ENCODE measurements around the gene ZRANB3.
A peak's percentile ranks its signal among the peaks of the same experiment; 100 is the strongest.
"Not testable (repeated sequence)": the region's sequence is repeated elsewhere in the genome, so short reads cannot be mapped to it uniquely, and the experiment has no call there.

Gene ZRANB3

GRCh38 chr2:135530313-135531230, at the start of gene ZRANB3:
Gene ZRANB3 (minus strand): TSS chr2:135531218.
- DNase-seq (ENCODE audit: low read depth): peak; percentile 92

GRCh38 chr2:135573620-135574019, 42.6 kb upstream of the ZRANB3 start:
- no peak for DNase-seq (ENCODE audit: low read depth)

GRCh38 chr2:135570884-135571283, 39.9 kb upstream of the ZRANB3 start:
- DNase-seq (ENCODE audit: low read depth): no peak

DNA sequence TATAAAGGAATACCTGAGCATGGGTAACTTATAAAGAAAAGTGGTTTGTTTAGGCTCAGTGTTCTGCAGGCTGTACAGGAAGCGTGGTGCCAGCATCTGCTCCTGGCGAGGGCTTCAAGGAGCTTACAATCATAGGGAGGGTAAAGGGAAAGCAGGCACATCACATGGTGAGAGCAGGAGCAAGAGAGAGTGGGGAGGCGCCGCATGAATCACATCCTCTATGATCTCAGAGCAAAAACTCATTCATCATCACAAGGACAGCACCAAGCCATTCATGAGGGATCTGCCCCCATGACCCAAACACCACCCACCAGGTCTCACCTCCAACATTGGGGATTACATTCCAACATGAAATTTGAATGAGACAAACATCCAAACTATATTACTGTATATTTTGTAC, 32.8 kb upstream of the ZRANB3 start:
- DNase-seq (ENCODE audit: low read depth): no peak

- DNase-seq (ENCODE audit: low read depth): no peak
These were observed 30.9 kb upstream of the ZRANB3 start for GRCh38 chr2:135561925-135562324.

- DNase-seq (ENCODE audit: low read depth): no peak
These were observed 26.5 kb upstream of the ZRANB3 start for GRCh38 chr2:135557530-135557929.

DNA sequence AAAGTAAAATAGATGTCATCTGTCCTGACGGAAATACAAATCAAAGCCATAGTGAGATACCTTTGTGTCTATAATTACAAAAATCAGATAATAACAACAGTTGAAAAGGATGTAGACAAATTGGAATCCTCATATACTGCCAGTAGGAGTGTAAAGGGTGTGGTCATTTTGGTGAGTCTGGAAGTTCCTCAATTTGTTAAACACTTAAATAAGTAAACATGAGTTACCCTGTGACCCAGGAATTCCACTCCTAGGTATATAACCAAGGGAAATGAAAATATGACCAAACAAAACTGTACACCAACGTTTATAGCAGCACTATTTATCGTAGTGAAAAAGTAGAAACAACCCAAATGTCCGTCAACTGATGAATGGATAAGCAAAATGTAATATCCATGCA, 24.3 kb upstream of the ZRANB3 start:
- no peak for DNase-seq (ENCODE audit: low read depth)

DNA sequence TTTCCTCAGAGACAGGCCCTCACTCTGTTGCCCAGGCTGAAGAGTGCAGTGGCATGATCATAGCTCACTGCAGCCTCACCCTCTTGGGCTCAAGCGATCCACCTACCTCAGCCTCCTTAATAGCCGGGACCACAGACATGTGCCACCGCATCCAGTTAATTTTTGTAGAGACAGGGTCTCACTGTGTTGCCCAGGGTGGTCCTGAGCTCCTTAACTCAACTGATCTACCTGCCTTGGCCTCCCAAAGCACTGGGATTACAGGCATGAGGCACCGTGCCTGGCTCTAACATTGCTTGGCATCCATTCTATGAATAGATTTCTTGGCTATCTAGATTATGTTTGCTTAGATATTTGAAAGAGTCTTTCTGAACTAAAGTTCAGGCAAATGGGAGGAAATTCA, 21.9 kb upstream of the ZRANB3 start:
- no peak for DNase-seq (ENCODE audit: low read depth)

GRCh38 chr2:135551356-135551755, 20.3 kb upstream of the ZRANB3 start:
- DNase-seq (ENCODE audit: low read depth): no peak

- DNase-seq (ENCODE audit: low read depth): no peak
These were observed 16.3 kb upstream of the ZRANB3 start for GRCh38 chr2:135547311-135547710.

DNA sequence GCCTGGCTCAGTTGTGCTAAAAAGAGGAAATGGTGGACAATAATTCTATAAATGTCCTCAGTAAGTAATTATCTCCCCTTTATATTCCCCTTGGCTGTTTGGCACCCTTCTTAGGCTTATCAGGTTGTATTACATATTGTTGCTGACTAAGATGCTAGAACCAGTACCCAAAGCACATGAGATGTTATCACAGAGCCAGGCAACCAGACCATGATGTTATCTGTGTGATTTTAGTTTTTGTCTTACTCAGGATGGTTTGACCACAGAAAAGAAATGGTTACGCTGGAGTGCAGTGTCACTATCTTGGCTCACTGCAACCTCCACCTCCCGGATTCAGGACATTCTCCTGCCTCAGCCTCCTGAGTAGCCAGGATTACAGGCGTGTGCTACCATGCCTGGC, 15.4 kb upstream of the ZRANB3 start:
- DNase-seq (ENCODE audit: low read depth): no peak

GRCh38 chr2:135533545-135533944, 2.5 kb upstream of the ZRANB3 start:
- DNase-seq (ENCODE audit: low read depth): not testable (repeated sequence)

DNA sequence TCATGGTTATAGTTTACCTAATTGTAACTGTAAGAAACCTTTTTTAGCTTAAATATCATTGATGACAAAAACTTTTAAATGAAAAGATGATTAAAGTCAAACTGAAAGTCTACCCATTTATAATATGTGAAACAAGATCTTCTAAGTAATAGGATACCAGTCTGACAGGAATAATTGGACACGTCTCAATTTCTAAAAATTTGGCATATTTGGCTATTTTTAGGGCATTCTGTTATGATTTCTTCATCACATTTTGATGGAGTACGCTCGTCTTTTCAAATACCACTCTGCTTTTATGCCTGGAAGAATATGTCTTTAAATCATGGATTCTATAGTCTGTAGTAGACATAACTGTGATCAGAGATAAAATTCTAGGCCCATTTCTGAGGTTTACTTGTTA, 1.6 kb upstream of the ZRANB3 start:
- DNase-seq (ENCODE audit: low read depth): no peak

DNA sequence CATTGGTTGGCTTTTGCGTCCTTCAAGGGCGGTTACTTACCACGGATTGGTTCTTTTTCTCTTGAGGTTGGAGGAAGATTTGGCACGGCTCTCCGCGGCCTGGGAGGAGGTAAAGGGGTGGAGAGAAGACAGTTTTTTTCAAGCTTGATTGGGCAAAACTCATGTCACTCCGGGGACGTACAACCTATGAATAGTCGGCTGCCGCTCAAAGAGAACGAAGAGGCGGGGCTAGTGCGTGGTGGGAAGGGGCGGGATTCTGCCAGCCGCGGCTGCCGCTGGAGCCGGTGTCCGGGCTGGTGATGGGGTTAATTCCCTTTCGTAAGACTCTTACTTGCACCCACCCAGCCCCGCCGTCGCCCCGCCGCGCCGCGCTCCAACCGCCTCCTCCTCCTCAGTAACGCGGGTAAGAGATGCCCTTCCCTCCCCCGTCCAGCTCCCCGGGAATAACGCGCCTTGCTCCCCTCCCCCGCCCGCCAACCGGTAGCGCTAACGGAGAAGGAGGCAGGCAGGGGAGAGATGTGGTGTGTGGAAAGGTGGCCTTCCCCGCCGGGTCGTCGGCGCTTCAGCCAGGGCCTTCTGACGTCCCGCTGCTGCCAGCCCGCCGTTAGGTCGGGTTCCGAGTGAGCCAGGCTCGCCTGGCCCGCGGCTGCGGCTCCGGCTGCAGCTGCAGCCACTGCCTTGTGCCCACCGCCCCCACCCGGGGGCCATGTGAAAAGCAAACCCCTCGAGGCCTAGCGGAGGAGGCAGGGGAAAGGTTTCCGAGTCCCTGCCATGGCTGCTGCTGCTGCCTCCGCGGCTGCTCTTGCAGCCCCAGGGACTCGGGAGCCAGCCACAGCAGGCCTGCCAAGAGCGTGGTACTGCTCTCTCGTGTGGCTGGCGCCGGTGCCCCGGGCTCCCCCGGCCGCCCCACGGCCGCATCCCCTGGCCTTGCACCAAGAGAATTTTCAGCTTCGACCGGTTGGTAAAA, 496 bp upstream of the ZRANB3 start, which contains the start of gene R3HDM1:
Gene R3HDM1 (plus strand): TSS at position 254 of the 967 bp plus-strand sequence. CDS start 73,362 bp downstream, outside the sequence.
- DNase-seq (ENCODE audit: low read depth): peak; percentile 95

GRCh38 chr2:135528006-135528405, 3.0 kb downstream of the ZRANB3 start:
- DNase-seq (ENCODE audit: low read depth): no peak

DNA sequence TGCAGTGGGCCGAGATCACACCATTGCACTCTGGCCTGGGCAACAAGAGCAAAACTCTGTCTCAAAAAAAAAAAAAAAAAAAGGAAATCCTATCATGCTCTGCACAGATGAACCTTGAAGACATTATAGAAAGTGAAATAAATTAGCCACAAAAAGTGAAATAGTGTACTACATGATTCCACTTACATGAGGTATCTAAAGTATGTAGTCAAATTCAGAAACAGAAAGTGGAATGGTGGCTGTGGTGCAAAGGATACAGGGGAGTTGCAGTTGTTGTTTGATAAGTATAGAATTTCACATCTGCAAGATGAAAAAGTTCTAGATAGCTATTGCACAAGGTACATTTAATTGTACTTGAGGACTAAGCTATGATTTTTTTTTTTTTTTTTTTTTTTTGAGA, 5.2 kb downstream of the ZRANB3 start:
- DNase-seq (ENCODE audit: low read depth): no peak

DNA sequence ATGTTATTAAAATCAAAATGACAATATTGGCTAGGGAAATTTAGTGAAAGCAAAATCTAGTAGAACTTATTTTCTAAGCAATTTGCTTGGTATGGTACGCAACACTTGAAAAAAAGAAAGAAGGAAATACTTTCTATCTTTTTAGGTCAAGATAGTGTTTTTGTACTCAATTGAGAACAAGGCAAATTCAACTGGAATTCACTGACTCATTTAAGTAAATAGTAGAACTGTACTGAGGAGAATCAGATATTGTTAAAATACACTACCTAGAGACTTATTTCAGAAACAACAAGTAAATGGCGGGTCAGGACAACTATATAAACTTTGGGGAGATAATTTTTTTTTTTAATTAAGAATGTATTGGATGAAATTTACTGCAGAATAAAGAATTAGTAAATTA, 18.9 kb downstream of the ZRANB3 start:
- DNase-seq (ENCODE audit: low read depth): no peak

- no peak for DNase-seq (ENCODE audit: low read depth)
These were observed 20.4 kb downstream of the ZRANB3 start for GRCh38 chr2:135510577-135510976.

GRCh38 chr2:135504811-135505210, 26.2 kb downstream of the ZRANB3 start:
- DNase-seq (ENCODE audit: low read depth): no peak

GRCh38 chr2:135498588-135498987, 32.4 kb downstream of the ZRANB3 start:
- DNase-seq (ENCODE audit: low read depth): not testable (repeated sequence)

- no peak for DNase-seq (ENCODE audit: low read depth)
These were observed 36.1 kb downstream of the ZRANB3 start for GRCh38 chr2:135494917-135495316.

DNA sequence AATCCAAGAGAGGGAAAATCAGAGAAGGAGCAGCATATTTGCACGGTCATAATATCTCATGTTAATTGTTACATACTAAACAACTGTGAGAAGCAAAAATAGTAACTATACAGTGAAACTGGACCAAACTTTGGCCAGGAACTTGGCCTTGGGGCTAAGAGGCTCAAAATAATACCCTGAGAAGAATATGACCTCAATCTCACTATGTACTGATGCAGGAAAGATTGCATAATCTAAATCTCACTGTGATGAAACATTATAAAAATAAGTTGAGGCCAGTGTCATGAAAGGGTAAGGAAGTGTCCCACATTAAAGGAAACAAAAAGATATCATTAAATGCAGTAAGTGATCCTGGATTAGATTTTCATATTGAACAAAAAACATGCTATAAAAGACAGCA, 36.5 kb downstream of the ZRANB3 start:
- no peak for DNase-seq (ENCODE audit: low read depth)

- DNase-seq (ENCODE audit: low read depth): no peak
These were observed 40.6 kb downstream of the ZRANB3 start for GRCh38 chr2:135490376-135490775.

Measured in activated T-cell treated with anti-CD3 and anti-CD28 coated beads for 24 hours (primary cell).